Neural crest cell (in vitro differentiated cells): ENCODE results near the gene CEP131. TPM values are rescaled to one million over a fixed set of nuclear protein-coding genes. Genes with fewer than 3 reads are reported as not detected.
"Not testable (repeated sequence)": the region's sequence is repeated elsewhere in the genome, so short reads cannot be mapped to it uniquely, and the experiment has no call there.

Source experiments
- DNase-seq: peaks from one replicate; pipeline ENCODE4 v3.0.0; 2021; ENCODE audit warnings: low read depth, mixed read lengths, low spot score
- H3K27ac Mint-ChIP-seq: one replicate; pipeline ENCODE4 v1.8.0; 2021; ENCODE audit warnings: mild to moderate bottlenecking, mixed read lengths; ENCODE audit not compliant: unreplicated experiment
- H3K27me3 Mint-ChIP-seq: 2 replicates; pipeline ENCODE4 v1.8.0; 2021; ENCODE audit warnings: low read depth, mild to moderate bottlenecking, mixed read lengths
- H3K36me3 Mint-ChIP-seq: 2 replicates; pipeline ENCODE4 v1.8.0; 2021; ENCODE audit warnings: low read depth, mild to moderate bottlenecking, mixed read lengths
- H3K4me1 Mint-ChIP-seq: 2 replicates; pipeline ENCODE4 v1.8.0; 2021; ENCODE audit warnings: mixed read lengths
- H3K4me3 Mint-ChIP-seq: one replicate; pipeline ENCODE4 v1.8.0; 2021; ENCODE audit warnings: mild to moderate bottlenecking, mixed read lengths
- H3K9me3 Mint-ChIP-seq: 2 replicates; pipeline ENCODE4 v1.8.0; 2021; ENCODE audit warnings: mixed read lengths
- total RNA-seq: library from RNA; stranded (reverse); gene quantifications from 2 replicates; pipeline ENCODE4 v1.2.1, GENCODE V29; 2021
- TF ChIP-seq, protein P1 (sequence below): fragments of 200-600 bp; sonication (generic); conservative IDR thresholded peaks from 2 replicates; pipeline ENCODE4 v1.5.0; 2021; ENCODE audit warnings: antibody characterized with exemption, mild to moderate bottlenecking

The CEP131 gene
- total RNA-seq, 1 donor from 2014 or later = 42.5 TPM

DNA sequence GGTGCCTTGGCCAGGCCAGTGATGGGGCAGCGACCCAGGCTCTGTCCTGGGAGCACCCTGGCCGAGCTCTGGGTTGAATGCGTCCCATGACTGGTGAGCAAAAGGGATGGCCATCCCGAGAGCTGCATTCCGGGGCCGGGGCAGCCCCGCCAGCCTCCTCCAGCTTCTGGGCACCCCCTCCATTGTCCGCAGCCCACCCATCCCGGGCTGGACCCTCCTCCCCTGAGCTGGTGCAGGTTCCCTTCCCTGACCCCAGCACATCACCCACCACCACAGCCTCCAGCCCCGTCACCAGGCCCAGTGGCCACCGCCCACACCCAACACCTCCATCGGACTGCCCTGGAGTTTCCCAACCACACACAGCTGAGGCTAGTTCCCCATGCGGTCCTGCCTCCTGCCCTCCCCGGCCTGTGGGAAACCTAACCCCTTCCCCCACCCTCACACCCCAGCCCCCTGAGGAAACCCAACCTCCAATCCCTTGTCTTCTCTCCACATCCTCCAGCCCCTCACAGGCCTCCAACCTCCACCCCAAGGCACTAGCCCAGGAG, 73.7 kb downstream of the CEP131 start:
- no peak overlapping the region for H3K4me3 Mint-ChIP-seq
- no peaks in the 10 kb centered on the region for H3K27me3 Mint-ChIP-seq
- TF ChIP-seq, protein P1, sequence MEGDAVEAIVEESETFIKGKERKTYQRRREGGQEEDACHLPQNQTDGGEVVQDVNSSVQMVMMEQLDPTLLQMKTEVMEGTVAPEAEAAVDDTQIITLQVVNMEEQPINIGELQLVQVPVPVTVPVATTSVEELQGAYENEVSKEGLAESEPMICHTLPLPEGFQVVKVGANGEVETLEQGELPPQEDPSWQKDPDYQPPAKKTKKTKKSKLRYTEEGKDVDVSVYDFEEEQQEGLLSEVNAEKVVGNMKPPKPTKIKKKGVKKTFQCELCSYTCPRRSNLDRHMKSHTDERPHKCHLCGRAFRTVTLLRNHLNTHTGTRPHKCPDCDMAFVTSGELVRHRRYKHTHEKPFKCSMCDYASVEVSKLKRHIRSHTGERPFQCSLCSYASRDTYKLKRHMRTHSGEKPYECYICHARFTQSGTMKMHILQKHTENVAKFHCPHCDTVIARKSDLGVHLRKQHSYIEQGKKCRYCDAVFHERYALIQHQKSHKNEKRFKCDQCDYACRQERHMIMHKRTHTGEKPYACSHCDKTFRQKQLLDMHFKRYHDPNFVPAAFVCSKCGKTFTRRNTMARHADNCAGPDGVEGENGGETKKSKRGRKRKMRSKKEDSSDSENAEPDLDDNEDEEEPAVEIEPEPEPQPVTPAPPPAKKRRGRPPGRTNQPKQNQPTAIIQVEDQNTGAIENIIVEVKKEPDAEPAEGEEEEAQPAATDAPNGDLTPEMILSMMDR = no peak
- DNase-seq = no peak
- H3K9me3 Mint-ChIP-seq = no peaks in the 10 kb centered on the region
- no peaks in the 10 kb centered on the region for H3K36me3 Mint-ChIP-seq
- H3K4me1 Mint-ChIP-seq = peaks cover 3% of the 10 kb centered on the region
- no peak overlapping the region for H3K27ac Mint-ChIP-seq

DNA sequence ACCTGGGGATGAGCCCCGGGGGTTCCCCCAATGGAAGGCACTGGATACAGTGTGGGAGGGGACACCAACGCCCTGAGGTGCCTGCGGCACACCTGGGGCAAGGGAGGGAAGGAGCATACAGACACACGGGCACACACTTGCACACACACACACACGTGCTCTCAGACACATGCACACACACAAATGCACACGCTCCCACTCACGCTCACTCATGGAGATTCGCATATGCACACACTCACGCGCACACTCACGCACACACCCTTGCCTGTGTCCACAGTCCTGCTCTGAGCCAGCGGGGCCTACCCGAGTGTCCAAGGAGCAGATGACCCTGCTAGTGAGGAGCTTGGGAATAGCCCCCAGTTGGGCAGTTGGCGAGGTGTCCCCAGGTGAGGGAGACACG, 74.2 kb downstream of the CEP131 start:
- no peak overlapping the region for H3K27ac Mint-ChIP-seq
- TF ChIP-seq, protein P1 = no peak
- no peaks in the 10 kb centered on the region for H3K36me3 Mint-ChIP-seq
- no peak for DNase-seq
- H3K9me3 Mint-ChIP-seq = no peaks in the 10 kb centered on the region
- no peaks in the 10 kb centered on the region for H3K27me3 Mint-ChIP-seq
- peaks cover 3% of the 10 kb centered on the region for H3K4me1 Mint-ChIP-seq
- H3K4me3 Mint-ChIP-seq = no peak overlapping the region

DNA sequence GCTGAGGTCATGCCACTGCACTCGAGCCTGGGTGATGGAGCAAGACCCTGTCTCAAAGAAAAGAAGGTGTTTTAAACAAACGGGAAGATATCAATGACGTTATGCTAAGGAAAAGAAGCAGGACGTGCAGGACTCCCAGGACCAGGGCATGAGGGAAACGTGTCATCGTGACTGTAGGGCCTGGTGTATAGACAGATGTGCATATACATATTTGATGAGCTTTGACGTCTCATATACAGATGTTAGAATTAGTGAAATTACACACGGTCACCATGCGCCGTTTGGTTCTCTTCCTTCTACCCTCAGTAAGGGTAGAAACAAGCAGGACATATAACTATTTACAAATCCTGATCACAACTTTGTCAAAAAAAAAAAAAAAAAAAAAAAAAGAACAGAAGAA, 75.1 kb downstream of the CEP131 start:
- Mint-ChIP-seq H3K4me3 (no peak overlapping the region), H3K4me1 (no peaks in the 10 kb centered on the region), H3K27me3 (no peaks in the 10 kb centered on the region), H3K36me3 (no peaks in the 10 kb centered on the region), H3K9me3 (no peaks in the 10 kb centered on the region), H3K27ac (no peak overlapping the region)
- DNase-seq = no peak
- TF ChIP-seq, protein P1 = no peak

DNA sequence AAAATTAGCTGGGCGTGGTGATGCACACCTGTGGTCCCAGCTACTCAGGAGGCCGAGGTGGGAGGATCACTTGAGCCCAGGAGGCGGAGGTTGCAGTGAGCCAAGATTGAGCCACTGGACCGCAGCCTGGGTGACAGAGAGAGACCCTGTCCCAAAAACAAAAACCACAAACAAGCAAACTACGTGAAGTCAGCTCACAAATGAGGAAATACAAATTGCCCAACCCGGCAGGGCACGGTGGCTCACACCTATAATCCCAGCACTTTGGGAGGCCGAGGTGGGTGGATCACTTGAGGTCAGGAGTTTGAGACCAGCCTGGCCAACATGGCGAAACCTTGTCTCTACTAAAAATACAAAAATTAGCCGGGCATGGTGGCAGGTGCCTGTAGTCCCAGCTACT, 76.6 kb downstream of the CEP131 start:
- H3K36me3 Mint-ChIP-seq, H3K27me3 Mint-ChIP-seq, H3K4me1 Mint-ChIP-seq, H3K4me3 Mint-ChIP-seq, H3K9me3 Mint-ChIP-seq, H3K27ac Mint-ChIP-seq, DNase-seq: not testable (repeated sequence)

DNA sequence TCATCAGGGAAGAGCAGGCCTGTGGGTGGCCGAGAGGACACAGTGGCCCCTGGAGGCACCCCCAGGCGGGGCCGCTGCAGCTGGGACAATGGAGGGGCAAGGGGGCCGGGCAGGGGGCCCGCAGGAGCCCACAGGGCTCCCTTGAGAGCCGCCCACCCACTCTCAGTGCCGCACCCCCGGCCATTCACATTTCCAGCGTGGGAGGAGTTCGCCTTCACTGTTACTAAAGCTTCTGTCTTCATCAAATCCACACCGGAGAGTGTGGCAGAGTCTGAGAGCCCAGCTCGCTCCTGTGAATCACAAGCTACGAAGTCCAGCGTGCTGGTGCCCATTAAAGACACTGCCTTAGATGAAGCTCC, 78.4 kb downstream of the CEP131 start:
- no peaks in the 10 kb centered on the region for H3K27me3 Mint-ChIP-seq
- DNase-seq = no peak
- H3K27ac Mint-ChIP-seq = no peak overlapping the region
- no peaks in the 10 kb centered on the region for H3K36me3 Mint-ChIP-seq
- no peaks in the 10 kb centered on the region for H3K4me1 Mint-ChIP-seq
- H3K9me3 Mint-ChIP-seq = no peaks in the 10 kb centered on the region
- TF ChIP-seq, protein P1 = no peak
- H3K4me3 Mint-ChIP-seq = no peak overlapping the region

DNA sequence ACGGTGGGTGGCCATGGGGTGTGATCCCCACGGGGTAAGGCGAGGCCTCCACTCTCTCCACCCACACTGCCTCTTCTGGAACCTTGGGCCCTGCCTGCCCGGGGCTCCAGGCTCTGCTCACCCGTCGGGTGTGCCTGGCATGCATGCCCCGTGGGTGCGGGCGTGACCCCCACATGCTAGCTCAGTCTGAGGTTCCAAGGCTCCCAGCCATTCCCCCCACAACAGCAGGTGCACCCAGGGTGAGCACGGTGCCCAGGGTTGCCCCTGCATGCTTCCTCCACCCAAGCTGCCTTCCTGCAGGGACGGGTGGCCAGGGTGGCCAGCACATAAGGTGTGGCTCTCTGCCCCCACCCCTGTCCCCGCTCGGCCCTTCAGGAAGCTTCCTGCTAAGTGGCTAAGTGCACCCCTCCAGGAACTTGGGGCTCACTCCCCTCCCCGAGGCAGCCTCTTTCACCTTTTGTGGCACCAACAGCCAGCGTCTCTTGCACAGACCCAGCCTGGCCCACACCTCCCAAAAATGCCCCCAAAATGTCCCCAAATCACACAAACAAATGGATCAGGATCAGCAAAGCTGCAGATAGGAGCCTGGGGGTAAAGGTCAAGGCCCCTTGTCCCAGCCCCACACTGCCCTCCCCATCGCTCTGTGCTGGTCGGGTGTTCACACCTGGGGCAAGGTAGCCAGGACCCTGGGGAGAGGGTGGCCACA, 78.9 kb downstream of the CEP131 start:
- Mint-ChIP-seq H3K36me3 (no peaks in the 10 kb centered on the region), H3K27me3 (no peaks in the 10 kb centered on the region), H3K9me3 (no peaks in the 10 kb centered on the region), H3K27ac (no peak overlapping the region), H3K4me3 (no peak overlapping the region), H3K4me1 (no peaks in the 10 kb centered on the region)
- DNase-seq = no peak
- TF ChIP-seq, protein P1 = no peak
